ENCODE results near the gene PPP1R8.
"Not testable (repeated sequence)": the region's sequence is repeated elsewhere in the genome, so short reads cannot be mapped to it uniquely, and the experiment has no call there.

The PPP1R8 gene

DNA sequence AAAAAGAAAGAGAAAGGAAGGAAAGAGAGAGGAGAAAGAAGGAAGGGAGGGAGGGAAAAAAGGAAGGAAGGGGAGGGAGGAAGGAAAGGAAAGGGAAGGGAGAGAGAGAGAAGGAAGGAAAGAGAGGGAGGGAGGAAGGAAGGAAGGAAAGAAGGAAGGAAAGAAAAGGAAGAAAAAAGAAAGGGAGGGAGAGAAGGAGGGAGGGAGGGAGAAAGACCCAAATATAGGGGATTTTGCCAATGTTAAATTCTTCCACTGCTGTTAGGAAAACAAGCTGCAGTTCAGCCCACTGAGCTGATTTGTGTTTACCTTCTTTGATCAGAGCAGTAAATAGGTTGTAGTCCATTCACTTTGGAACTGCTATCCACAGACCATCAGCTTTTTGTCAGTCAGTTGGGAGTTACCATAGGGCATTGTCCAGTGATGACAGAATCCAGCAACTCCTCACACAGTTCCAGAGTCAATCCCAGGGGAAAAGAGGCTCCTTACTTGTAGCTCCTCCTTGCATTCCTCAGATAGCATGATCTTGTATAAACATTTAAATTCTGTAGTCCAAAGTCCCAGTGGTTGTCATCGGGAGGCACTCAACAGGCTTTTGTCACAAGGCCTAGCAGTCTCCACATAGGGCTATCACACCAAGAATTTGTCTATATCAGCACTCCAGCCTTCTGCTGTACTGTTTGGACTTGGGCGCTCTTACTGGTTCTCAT is 13.5 kb upstream of the PPP1R8 start:
- Mint-ChIP-seq H3K36me3 (ENCODE audit: low read depth) (peaks cover 25% of the 10 kb centered on the region), H3K27ac (no peak overlapping the region), H3K4me3 (no peak overlapping the region), H3K27me3 (ENCODE audit: low read depth) (no peaks in the 10 kb centered on the region), H3K9me3 (no peaks in the 10 kb centered on the region), H3K4me1 (ENCODE audit: low read depth) (no peaks in the 10 kb centered on the region)

DNA sequence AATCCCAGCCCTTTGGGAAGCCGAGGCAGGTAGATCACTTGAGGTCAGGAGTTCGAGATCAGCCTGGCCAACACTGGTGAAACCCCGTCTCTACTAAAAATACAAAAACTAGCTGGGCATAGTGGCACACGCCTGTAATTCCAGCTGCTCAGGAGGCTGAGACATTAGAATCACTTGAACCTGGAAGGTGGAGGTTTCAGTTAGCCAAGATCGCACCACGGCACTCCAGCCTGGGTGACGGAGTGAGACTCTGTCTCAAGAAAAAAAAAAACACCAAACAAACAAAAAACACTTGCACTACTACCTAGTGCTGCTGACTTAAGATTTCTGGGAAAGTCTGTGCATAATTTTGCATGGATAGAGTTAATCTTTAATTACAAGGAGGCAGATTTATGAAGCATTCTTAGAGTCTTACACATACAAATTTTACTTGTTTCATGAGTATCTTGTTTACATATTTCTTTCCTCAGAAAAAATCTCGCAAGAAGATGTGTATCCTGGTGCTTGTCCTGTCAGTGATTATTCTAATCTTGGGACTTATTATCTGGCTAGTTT is 8.7 kb upstream of the PPP1R8 start:
- H3K27me3 Mint-ChIP-seq (ENCODE audit: low read depth) = no peaks in the 10 kb centered on the region
- no peaks in the 10 kb centered on the region for H3K9me3 Mint-ChIP-seq
- no peak overlapping the region for H3K27ac Mint-ChIP-seq
- H3K36me3 Mint-ChIP-seq (ENCODE audit: low read depth) = peaks cover 22% of the 10 kb centered on the region
- H3K4me1 Mint-ChIP-seq (ENCODE audit: low read depth) = no peaks in the 10 kb centered on the region
- no peak overlapping the region for H3K4me3 Mint-ChIP-seq

DNA sequence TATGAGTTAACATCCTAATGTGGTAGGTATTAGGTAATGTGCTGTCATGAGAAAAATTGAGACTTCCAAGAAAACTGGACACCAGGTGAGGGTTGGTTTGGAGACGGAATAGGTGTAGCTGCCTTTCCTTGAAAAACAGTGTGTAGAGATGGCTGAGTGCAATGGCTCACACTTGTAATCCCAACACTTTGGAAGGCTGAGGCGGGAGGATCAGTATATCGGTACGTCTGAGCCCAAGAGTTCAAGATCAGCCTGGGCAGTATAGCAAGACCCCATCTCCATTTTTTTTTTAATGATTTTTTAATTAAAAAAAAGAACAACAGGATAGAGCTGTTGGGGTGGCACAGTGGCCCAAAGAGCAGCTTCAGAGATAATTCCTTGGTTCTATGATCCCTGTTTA is 6.8 kb upstream of the PPP1R8 start:
- H3K36me3 Mint-ChIP-seq (ENCODE audit: low read depth) = peaks cover 17% of the 10 kb centered on the region

DNA sequence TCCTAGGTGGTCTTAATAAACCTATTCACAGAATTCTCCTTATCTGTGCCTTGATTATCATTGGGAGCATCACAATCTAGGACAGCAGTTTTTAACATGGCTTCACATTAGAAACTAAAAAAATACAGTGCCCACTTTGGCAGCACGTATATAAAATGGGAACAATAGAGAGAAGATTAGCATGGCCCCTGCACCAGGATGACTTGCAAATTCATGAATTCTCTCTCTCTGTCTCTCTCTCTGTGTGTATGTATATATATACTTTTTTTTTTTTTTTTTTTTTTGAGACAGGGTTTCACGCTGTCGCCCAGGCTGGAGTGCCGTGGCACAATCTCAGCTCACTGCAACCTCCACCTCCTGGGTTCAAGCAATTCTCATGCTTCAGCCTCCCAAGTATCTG is 6.2 kb upstream of the PPP1R8 start:
- no peaks in the 10 kb centered on the region for H3K27me3 Mint-ChIP-seq (ENCODE audit: low read depth)

More for the DNA sequence above, 6.8 kb upstream of the PPP1R8 start:
- H3K9me3 Mint-ChIP-seq = no peaks in the 10 kb centered on the region
- H3K27me3 Mint-ChIP-seq (ENCODE audit: low read depth) = no peaks in the 10 kb centered on the region
- H3K27ac Mint-ChIP-seq = no peak overlapping the region
- H3K4me1 Mint-ChIP-seq (ENCODE audit: low read depth) = no peaks in the 10 kb centered on the region
- H3K4me3 Mint-ChIP-seq = no peak overlapping the region

DNA sequence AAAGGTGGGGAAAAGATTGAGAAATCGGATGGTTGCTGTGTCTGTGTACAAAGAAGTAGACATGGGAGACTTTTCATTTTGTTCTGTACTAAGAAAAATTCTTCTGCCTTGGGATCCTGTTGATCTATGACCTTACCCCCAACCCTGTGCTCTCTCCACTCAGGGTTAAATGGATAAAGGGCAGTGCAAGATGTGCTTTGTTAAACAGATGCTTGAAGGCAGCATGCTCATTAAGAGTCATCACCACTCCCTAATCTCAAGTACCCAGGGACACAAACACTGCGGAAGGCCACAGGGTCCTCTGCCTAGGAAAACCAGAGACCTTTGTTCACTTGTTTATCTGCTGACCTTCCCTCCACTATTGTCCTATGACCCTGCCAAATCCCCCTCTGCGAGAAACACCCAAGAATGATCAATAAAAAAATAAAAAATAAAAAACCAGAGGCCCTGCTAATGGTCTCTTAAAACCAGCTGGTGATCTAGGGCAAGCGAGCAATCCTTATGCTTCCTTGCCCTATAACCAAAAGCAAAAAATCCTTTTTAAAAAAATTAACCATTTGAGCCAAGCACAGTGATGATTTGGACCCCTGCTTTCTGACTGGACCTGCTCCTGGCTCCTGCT is 1.1 kb upstream of the PPP1R8 start:
- H3K27ac Mint-ChIP-seq; H3K36me3 Mint-ChIP-seq (ENCODE audit: low read depth); H3K27me3 Mint-ChIP-seq (ENCODE audit: low read depth); H3K9me3 Mint-ChIP-seq: not testable (repeated sequence)
- H3K4me3 Mint-ChIP-seq = peak overlapping the region; percentile 93
- peaks cover 19% of the 10 kb centered on the region for H3K4me1 Mint-ChIP-seq (ENCODE audit: low read depth)

More for the DNA sequence above, 6.2 kb upstream of the PPP1R8 start:
- no peak overlapping the region for H3K27ac Mint-ChIP-seq
- H3K4me3 Mint-ChIP-seq = no peak overlapping the region
- H3K4me1 Mint-ChIP-seq (ENCODE audit: low read depth) = no peaks in the 10 kb centered on the region
- H3K9me3 Mint-ChIP-seq = no peaks in the 10 kb centered on the region
- peaks cover 15% of the 10 kb centered on the region for H3K36me3 Mint-ChIP-seq (ENCODE audit: low read depth)

- peak overlapping the region; percentile 83 for H3K27ac Mint-ChIP-seq
- peaks cover 19% of the 10 kb centered on the region for H3K4me1 Mint-ChIP-seq (ENCODE audit: low read depth)
- H3K36me3 Mint-ChIP-seq (ENCODE audit: low read depth) = peaks cover 10% of the 10 kb centered on the region
- H3K27me3 Mint-ChIP-seq (ENCODE audit: low read depth) = no peaks in the 10 kb centered on the region
- H3K4me3 Mint-ChIP-seq = peak overlapping the region; percentile 93
- no peaks in the 10 kb centered on the region for H3K9me3 Mint-ChIP-seq
These were observed 1.2 kb downstream of the PPP1R8 start for GRCh38 chr1:27831568-27832410.

DNA sequence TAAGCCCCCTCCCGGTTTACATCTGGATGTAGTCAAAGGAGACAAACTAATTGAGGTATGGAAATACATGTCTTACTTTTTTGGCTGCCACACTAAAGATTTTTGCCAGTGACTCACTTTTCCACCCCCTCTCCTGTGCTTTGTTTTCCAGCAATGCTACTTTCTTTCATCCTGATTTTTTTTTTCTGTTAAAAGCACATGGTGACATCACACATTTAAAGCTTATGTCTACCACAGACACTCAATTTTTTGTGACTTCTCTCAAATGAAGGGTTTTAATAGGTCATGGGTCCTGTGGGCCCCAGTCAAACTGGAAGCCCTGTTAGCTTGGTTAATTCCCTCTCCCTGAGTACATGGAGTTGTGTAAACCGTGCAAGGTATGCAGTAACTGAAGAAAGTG is 2.2 kb downstream of the PPP1R8 start:
- Mint-ChIP-seq H3K4me1 (ENCODE audit: low read depth) (peaks cover 19% of the 10 kb centered on the region), H3K27ac (no peak overlapping the region), H3K9me3 (no peaks in the 10 kb centered on the region), H3K27me3 (ENCODE audit: low read depth) (no peaks in the 10 kb centered on the region), H3K36me3 (ENCODE audit: low read depth) (peaks cover 15% of the 10 kb centered on the region), H3K4me3 (peak overlapping the region; percentile 14)

DNA sequence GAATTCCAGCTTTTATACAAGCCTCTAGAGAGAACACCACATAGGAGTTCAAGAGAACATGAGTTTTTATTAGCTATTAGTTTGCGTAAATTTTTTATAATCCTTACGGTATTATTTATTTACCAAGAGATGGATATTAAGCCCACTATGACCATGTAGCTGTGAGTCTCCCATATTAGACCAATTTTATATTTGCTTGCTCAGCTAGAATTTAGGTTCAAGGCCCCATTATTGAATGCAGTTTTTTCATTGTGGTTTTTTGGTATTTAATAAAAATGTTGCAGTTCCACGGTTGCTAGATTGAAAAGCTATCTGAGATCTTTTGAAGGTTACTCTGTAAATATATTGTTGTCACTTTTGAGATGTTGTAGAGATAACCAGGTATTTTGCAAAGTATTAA is 2.9 kb downstream of the PPP1R8 start:
- Mint-ChIP-seq H3K27ac (no peak overlapping the region), H3K4me3 (no peak overlapping the region), H3K9me3 (no peaks in the 10 kb centered on the region), H3K36me3 (ENCODE audit: low read depth) (peaks cover 15% of the 10 kb centered on the region), H3K27me3 (ENCODE audit: low read depth) (no peaks in the 10 kb centered on the region), H3K4me1 (ENCODE audit: low read depth) (peaks cover 19% of the 10 kb centered on the region)

DNA sequence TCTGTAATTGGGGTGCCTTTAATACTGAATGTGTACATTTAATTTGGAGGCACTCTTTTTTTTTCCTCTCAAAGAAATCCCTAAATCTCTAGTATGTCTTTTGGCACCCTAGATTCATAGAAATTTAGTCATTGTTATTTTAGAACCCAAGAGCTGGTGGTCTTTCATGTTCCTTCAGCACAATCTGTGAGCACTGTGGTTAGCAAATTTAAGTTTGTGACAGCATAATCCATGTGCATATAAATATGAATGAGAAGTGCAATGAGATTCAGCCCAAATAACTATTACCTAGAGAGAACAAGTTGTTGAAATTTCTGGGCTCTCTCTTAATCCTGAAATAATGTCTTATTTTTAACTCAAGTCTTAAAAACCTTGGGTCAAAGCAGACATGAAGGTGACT is 4.5 kb downstream of the PPP1R8 start:
- Mint-ChIP-seq H3K36me3 (ENCODE audit: low read depth) (peaks cover 19% of the 10 kb centered on the region), H3K9me3 (no peaks in the 10 kb centered on the region), H3K27ac (no peak overlapping the region), H3K4me3 (no peak overlapping the region), H3K27me3 (ENCODE audit: low read depth) (no peaks in the 10 kb centered on the region), H3K4me1 (ENCODE audit: low read depth) (peaks cover 21% of the 10 kb centered on the region)

DNA sequence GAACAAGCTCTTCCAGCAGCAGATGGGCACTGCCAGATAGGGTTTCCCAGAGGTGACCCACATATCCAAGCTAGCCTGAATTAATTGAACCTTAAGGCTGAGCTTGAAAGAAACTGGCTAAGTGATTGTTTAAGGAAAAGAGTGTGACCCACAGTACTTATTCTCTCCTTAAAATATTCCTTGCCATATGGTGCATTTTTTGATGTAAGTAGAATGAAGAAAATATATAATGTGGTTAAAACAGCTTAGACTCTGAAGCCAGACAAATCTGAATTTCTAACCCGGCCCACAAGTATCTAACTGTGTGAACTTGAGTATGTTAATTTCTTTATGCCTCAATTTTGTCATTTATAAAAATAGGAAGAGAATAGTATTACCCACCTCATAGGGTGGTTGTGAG is 4.9 kb downstream of the PPP1R8 start:
- Mint-ChIP-seq H3K9me3 (no peaks in the 10 kb centered on the region), H3K4me3 (no peak overlapping the region), H3K27ac (no peak overlapping the region), H3K4me1 (ENCODE audit: low read depth) (peaks cover 21% of the 10 kb centered on the region), H3K36me3 (ENCODE audit: low read depth) (peaks cover 19% of the 10 kb centered on the region), H3K27me3 (ENCODE audit: low read depth) (no peaks in the 10 kb centered on the region)

GRCh38 chr1:27849951-27850350 is 19.4 kb downstream of the PPP1R8 start:
- Mint-ChIP-seq H3K27me3 (ENCODE audit: low read depth) (no peaks in the 10 kb centered on the region), H3K4me3 (no peak overlapping the region), H3K27ac (no peak overlapping the region), H3K36me3 (ENCODE audit: low read depth) (peaks cover 32% of the 10 kb centered on the region), H3K4me1 (ENCODE audit: low read depth) (no peaks in the 10 kb centered on the region), H3K9me3 (no peaks in the 10 kb centered on the region)

GRCh38 chr1:27855085-27855484 is 24.5 kb downstream of the PPP1R8 start:
- no peak overlapping the region for H3K27ac Mint-ChIP-seq

DNA sequence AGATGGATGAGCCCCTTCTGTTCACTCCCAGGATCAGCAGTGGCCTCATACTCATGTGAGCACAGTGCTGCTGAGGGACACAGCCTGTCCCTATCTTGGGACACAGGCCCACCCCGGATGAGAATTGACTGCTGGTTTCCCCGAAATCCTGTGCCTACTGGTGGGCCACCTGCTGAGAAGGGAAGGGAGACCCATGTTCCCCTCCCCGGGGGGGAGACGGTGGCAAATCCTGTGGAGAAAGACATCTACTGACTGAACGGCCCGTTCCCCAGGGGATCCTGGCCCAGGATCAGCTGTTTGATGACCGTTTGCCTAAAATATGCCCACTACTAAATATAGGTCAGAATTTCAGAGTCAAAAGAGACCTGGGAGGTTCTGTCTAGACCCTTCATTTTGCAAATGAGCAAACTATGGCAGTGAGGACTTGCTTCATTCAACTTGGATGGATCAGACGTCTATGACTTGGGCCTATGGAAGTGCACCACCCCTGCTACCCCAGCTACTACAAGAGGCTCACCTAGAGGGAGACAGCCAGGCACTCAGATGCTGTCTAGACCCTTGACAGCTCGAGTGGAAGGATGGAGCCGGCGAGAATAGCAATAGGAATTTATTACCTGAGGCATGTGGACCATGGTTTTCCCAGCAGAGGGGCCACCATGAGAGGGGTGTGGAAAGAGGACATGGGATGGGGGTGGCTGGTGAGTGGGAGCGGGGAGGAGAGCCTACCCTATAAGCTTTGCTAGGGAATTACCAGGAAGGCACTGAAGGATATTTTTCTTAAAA is 26.2 kb downstream of the PPP1R8 start:
- no peaks in the 10 kb centered on the region for H3K9me3 Mint-ChIP-seq
- no peak overlapping the region for H3K4me3 Mint-ChIP-seq
- peak overlapping the region; percentile 50 for H3K27ac Mint-ChIP-seq
- peaks cover 6% of the 10 kb centered on the region for H3K4me1 Mint-ChIP-seq (ENCODE audit: low read depth)
- peaks cover 1% of the 10 kb centered on the region for H3K36me3 Mint-ChIP-seq (ENCODE audit: low read depth)
- no peaks in the 10 kb centered on the region for H3K27me3 Mint-ChIP-seq (ENCODE audit: low read depth)

More at GRCh38 chr1:27855085-27855484, 24.5 kb downstream of the PPP1R8 start:
- peaks cover 15% of the 10 kb centered on the region for H3K36me3 Mint-ChIP-seq (ENCODE audit: low read depth)
- no peaks in the 10 kb centered on the region for H3K9me3 Mint-ChIP-seq
- peaks cover 6% of the 10 kb centered on the region for H3K4me1 Mint-ChIP-seq (ENCODE audit: low read depth)
- H3K27me3 Mint-ChIP-seq (ENCODE audit: low read depth) = no peaks in the 10 kb centered on the region
- H3K4me3 Mint-ChIP-seq = no peak overlapping the region

- H3K9me3 Mint-ChIP-seq; H3K27ac Mint-ChIP-seq; H3K4me3 Mint-ChIP-seq; H3K36me3 Mint-ChIP-seq (ENCODE audit: low read depth); H3K27me3 Mint-ChIP-seq (ENCODE audit: low read depth); H3K4me1 Mint-ChIP-seq (ENCODE audit: low read depth): not testable (repeated sequence)
These were observed 27.0 kb downstream of the PPP1R8 start for GRCh38 chr1:27857552-27857951.

All from T-helper 1 cell treated with Interleukin-12 subunit alpha and Interleukin-12 subunit beta and Interleukin-4 antibody, amounts not matched to agents 30 μg/mL and 1 μg/mL, for 36 hours (primary cell).